Medulla oblongata (tissue), 1 donor: ENCODE measurements around the gene ING3.

Source experiments
- DNase-seq: peaks from one replicate; pipeline ENCODE4 v3.0.0-alpha.2; 2015; ENCODE audit errors: extremely low spot score

The ING3 gene

GRCh38 chr7:121026577-121027111, 76.1 kb downstream of the ING3 start:
- DNase-seq = no peak
